Loucy (cell line): ENCODE results near the gene GNAO1.

Source experiments
- H2AFZ ChIP-seq: fragments of 200-600 bp; sonication (generic); 2 replicates; pipeline ENCODE4 v1.6.0; 2016; ENCODE audit warnings: antibody characterized with exemption, mild to moderate bottlenecking, low read length, moderate library complexity
- H3F3A ChIP-seq: fragments of 200-600 bp; 2 replicates; pipeline ENCODE4 v1.6.0; 2016; ENCODE audit warnings: antibody characterized with exemption, low read depth, mild to moderate bottlenecking
- H3K27me3 ChIP-seq: fragments of 200-600 bp; sonication (generic); 2 replicates; pipeline ENCODE4 v1.6.1; 2014; ENCODE audit warnings: low read length, mild to moderate bottlenecking; ENCODE audit not compliant: insufficient read depth, poor library complexity, severe bottlenecking
- H3K36me3 ChIP-seq: fragments of 200-600 bp; sonication (generic); 2 replicates; pipeline ENCODE4 v1.6.1; 2016; ENCODE audit warnings: low read length; ENCODE audit not compliant: insufficient read depth
- H3K4me1 ChIP-seq: fragments of 200-600 bp; sonication (generic); 2 replicates; pipeline ENCODE4 v1.5.1; 2014; ENCODE audit warnings: low read length, mild to moderate bottlenecking; ENCODE audit not compliant: insufficient read depth, poor library complexity, severe bottlenecking
- H3K4me2 ChIP-seq: fragments of 200-600 bp; sonication (generic); 2 replicates; pipeline ENCODE4 v1.6.0; 2014; ENCODE audit warnings: antibody characterized with exemption, low read length, low read depth, mild to moderate bottlenecking; ENCODE audit not compliant: poor library complexity, severe bottlenecking
- H3K4me3 ChIP-seq: fragments of 200-600 bp; sonication (generic); 2 replicates; pipeline ENCODE4 v1.5.1; 2014; ENCODE audit warnings: low read length, mild to moderate bottlenecking, mixed read lengths; ENCODE audit not compliant: poor library complexity, severe bottlenecking
- H3K79me2 ChIP-seq: fragments of 200-600 bp; sonication (generic); 2 replicates; pipeline ENCODE4 v1.6.1; 2014; ENCODE audit warnings: low read length; ENCODE audit not compliant: insufficient read depth
- H3K9ac ChIP-seq: fragments of 200-600 bp; sonication (generic); 2 replicates; pipeline ENCODE4 v1.6.0; 2014; ENCODE audit warnings: mild to moderate bottlenecking, low read depth, low read length, moderate library complexity; ENCODE audit not compliant: poor library complexity, severe bottlenecking
- H3K9me2 ChIP-seq: fragments of 200-600 bp; sonication (generic); replicated peaks from 2 replicates; pipeline ENCODE4 v1.6.1; 2016; ENCODE audit warnings: low read depth, low read length, mixed read lengths
- H3K9me3 ChIP-seq: fragments of 200-600 bp; sonication (generic); 2 replicates; pipeline ENCODE4 v1.6.1; 2014; ENCODE audit warnings: mild to moderate bottlenecking, antibody characterized with exemption, low read length, low read depth; ENCODE audit not compliant: insufficient read depth
- H4K20me1 ChIP-seq: fragments of 200-600 bp; sonication (generic); 2 replicates; pipeline ENCODE4 v1.6.0; 2014; ENCODE audit warnings: antibody characterized with exemption, low read length, mild to moderate bottlenecking; ENCODE audit not compliant: insufficient read depth, poor library complexity, severe bottlenecking
- CTCF ChIP-seq: fragments of 200-600 bp; sonication (generic); conservative IDR thresholded peaks from 2 replicates; pipeline ENCODE4 v1.5.1; 2014; ENCODE audit warnings: mild to moderate bottlenecking, antibody characterized with exemption, low read length
- EZH2phosphoT487 ChIP-seq: fragments of 200-600 bp; IDR thresholded peaks from 2 replicates; pipeline ENCODE4 v1.6.1; 2018; ENCODE audit warnings: antibody characterized with exemption, mild to moderate bottlenecking, moderate library complexity, borderline replicate concordance

The GNAO1 gene

GRCh38 chr16:56191156-56191815 lies at the start of gene GNAO1:
Gene GNAO1, plus strand, starts transcription at chr16:56191489. Its CDS starts 747 bp downstream, at chr16:56192236.
- Histone ChIP-seq H3K27me3 (peaks cover 25% of the 10 kb centered on the region), H4K20me1 (no peaks in the 10 kb centered on the region), H3K4me3 (no peak within 1 kb of the TSS), H3K9me2 (no peaks in the 10 kb centered on the region), H3K4me1 (no peaks in the 10 kb centered on the region), H3K4me2 (no peak within 1 kb of the TSS), H3F3A (no peaks in the 10 kb centered on the region), H3K36me3 (no peaks in the 10 kb centered on the region), H3K9me3 (no peaks in the 10 kb centered on the region), H2AFZ (no peak within 1 kb of the TSS), H3K79me2 (no peaks in the 10 kb centered on the region), H3K9ac (no peak within 1 kb of the TSS)
- TF ChIP-seq CTCF (no peak), EZH2phosphoT487 (no peak)

- Histone ChIP-seq H2AFZ (no peak overlapping the region), H3K4me3 (no peak overlapping the region), H3K4me2 (no peak overlapping the region), H3K4me1 (no peaks in the 10 kb centered on the region), H3K27me3 (no peaks in the 10 kb centered on the region), H3K9me3 (no peaks in the 10 kb centered on the region), H3K9me2 (no peaks in the 10 kb centered on the region), H3K9ac (no peak overlapping the region), H3F3A (no peaks in the 10 kb centered on the region), H4K20me1 (no peaks in the 10 kb centered on the region), H3K79me2 (no peaks in the 10 kb centered on the region), H3K36me3 (no peaks in the 10 kb centered on the region)
- TF ChIP-seq EZH2phosphoT487 (no peak), CTCF (no peak)
These were observed 47.6 kb upstream of the GNAO1 start for GRCh38 chr16:56143666-56144065.

DNA sequence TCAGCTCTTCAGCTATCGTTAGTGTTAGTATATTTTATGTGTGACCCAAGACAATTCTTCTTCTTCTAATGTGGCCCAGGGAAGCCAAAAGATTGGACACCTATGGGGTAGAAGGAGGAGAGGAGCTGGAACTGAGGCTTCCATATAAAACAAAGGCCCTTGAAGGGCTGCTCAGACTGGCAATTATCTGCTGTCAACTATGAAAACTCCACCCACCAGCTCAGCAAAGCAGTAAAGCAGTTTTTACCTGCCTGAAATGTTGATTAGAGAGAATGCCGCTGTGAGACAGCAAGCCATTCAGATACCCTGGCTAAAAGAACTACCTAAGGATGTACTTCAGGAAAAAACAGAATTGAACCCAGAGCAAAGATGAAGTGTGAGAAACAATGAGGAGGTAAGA lies 45.9 kb upstream of the GNAO1 start:
- no peak overlapping the region for H2AFZ ChIP-seq
- no peak overlapping the region for H3K4me2 ChIP-seq
- no peak overlapping the region for H3K9ac ChIP-seq
- no peaks in the 10 kb centered on the region for H3K9me2 ChIP-seq
- no peaks in the 10 kb centered on the region for H3K4me1 ChIP-seq
- H3K36me3 ChIP-seq: no peaks in the 10 kb centered on the region
- no peaks in the 10 kb centered on the region for H3K9me3 ChIP-seq
- H4K20me1 ChIP-seq: no peaks in the 10 kb centered on the region
- no peaks in the 10 kb centered on the region for H3K27me3 ChIP-seq
- TF ChIP-seq EZH2phosphoT487: no peak
- no peak for TF ChIP-seq CTCF
- H3K79me2 ChIP-seq: no peaks in the 10 kb centered on the region
- H3F3A ChIP-seq: no peaks in the 10 kb centered on the region
- H3K4me3 ChIP-seq: no peak overlapping the region
